Natural killer cell (primary cell): ENCODE results near the gene RAG1. TPM values are rescaled to one million over a fixed set of nuclear protein-coding genes. Genes with fewer than 3 reads are reported as not detected.
"Not testable (repeated sequence)": the region's sequence is repeated elsewhere in the genome, so short reads cannot be mapped to it uniquely, and the experiment has no call there.

Experiments used
- ATAC-seq, 3 donors: fragments of 150-1000 bp in 2 of 3; fragments of 200-7000 bp in 1 of 3; cut with Tn5 transposase; 1 replicate in 1 of 3; 2 replicates in 2 of 3; pipeline ENCODE4 v1.10.0; 2021; ENCODE audit warnings: mild to moderate bottlenecking in 2 of 3, moderate library complexity in 2 of 3
- DNase-seq, 2 donors: peaks; one replicate each; pipeline versions ENCODE4 v3.0.0 to v3.0.0-alpha.2; 2013 to 2021; ENCODE audit warnings: mixed read lengths in 1 of 2
- H3K27ac ChIP-seq: one replicate; pipeline ENCODE4 v1.5.1; 2013; ENCODE audit warnings: mild to moderate bottlenecking, low read length
- H3K27me3 ChIP-seq: one replicate; pipeline ENCODE4 v1.6.1; 2013; ENCODE audit warnings: low read length; ENCODE audit not compliant: control insufficient read depth, insufficient read depth
- H3K36me3 ChIP-seq: one replicate; pipeline ENCODE4 v1.6.1; 2013; ENCODE audit warnings: low read length; ENCODE audit not compliant: control insufficient read depth, insufficient read depth
- H3K4me1 ChIP-seq: one replicate; pipeline ENCODE4 v1.6.1; 2013; ENCODE audit warnings: low read length; ENCODE audit not compliant: control insufficient read depth, insufficient read depth
- H3K4me3 ChIP-seq: one replicate; pipeline ENCODE4 v1.5.1; 2013; ENCODE audit warnings: low read length
- H3K9me3 ChIP-seq: one replicate; pipeline ENCODE4 v1.6.1; 2013; ENCODE audit warnings: low read length; ENCODE audit not compliant: control insufficient read depth, insufficient read depth
- H3K27ac Mint-ChIP-seq, 2 donors: one replicate each; pipeline ENCODE4 v1.8.0; 2022; ENCODE audit warnings: mild to moderate bottlenecking in 2 of 2, mixed read lengths in 2 of 2, moderate library complexity in 1 of 2
- H3K27me3 Mint-ChIP-seq, 2 donors: one replicate each; pipeline ENCODE4 v1.8.0; 2022; ENCODE audit warnings: low read depth in 2 of 2, mixed read lengths in 2 of 2
- H3K36me3 Mint-ChIP-seq: one replicate; pipeline ENCODE4 v1.8.0; 2022; ENCODE audit warnings: mixed read lengths
- H3K4me1 Mint-ChIP-seq, 2 donors: one replicate each; pipeline ENCODE4 v1.8.0; 2022; ENCODE audit warnings: mixed read lengths in 2 of 2
- H3K4me3 Mint-ChIP-seq: one replicate; pipeline ENCODE4 v1.8.0; 2022; ENCODE audit warnings: mild to moderate bottlenecking, moderate library complexity, mixed read lengths
- H3K9me3 Mint-ChIP-seq, 2 donors: one replicate each; pipeline ENCODE4 v1.8.0; 2022; ENCODE audit warnings: mixed read lengths in 2 of 2
- WGBS: methylation state at CpG from one replicate; pipeline ENCODE4 v1.1.7; 2013; ENCODE audit warnings: missing lambda C conversion rate; ENCODE audit not compliant: insufficient coverage; 5-methylcytosine and 5-hydroxymethylcytosine counted together
- intact Hi-C: fragments of 100-400 bp; cut with micrococcal nuclease; formaldehyde crosslinking; loops from one replicate; pipeline ENCODE4 v1.14.2; 2022
- total RNA-seq, 4 donors: library from RNA; stranded (reverse); fragments of 120-200 nt in 1 of 4; gene quantifications; one replicate each; pipeline versions ENCODE4 v1.2.3 to v1.2.4, GENCODE V29; 2013 to 2022
- TF ChIP-seq, protein P1 (sequence below): fragments of 200-600 bp; IDR thresholded peaks from one replicate; pipeline ENCODE4 v1.8.0; 2022; ENCODE audit warnings: antibody characterized with exemption

RAG1 gene
- total RNA-seq, 3 donors from 2014 or later (not counting 1 experiment from before 2014, with no cell fraction given): 0.96 to 2.1 (median 1.4) TPM

GRCh38 chr11:36534276-36534840 is 33.4 kb upstream of the RAG1 start:
- H3K4me1 ChIP-seq: no peaks in the 10 kb centered on the region
- H3K9me3 Mint-ChIP-seq: no peaks in the 10 kb centered on the region
- no peak for ATAC-seq
- no peaks in the 10 kb centered on the region for H3K27me3 Mint-ChIP-seq
- H3K27ac Mint-ChIP-seq: no peak overlapping the region
- 88% methylated on average over 2 of the region's 3 CpGs for WGBS
- no peak for DNase-seq
- no peaks in the 10 kb centered on the region for H3K36me3 ChIP-seq
- no peak overlapping the region for H3K4me3 Mint-ChIP-seq
- intact Hi-C loops: no loop called here
- no peak overlapping the region for H3K4me3 ChIP-seq
- peaks cover 3% of the 10 kb centered on the region for H3K27me3 ChIP-seq
- no peaks in the 10 kb centered on the region for H3K36me3 Mint-ChIP-seq
- H3K9me3 ChIP-seq: no peaks in the 10 kb centered on the region
- H3K4me1 Mint-ChIP-seq: no peaks in the 10 kb centered on the region
- H3K27ac ChIP-seq: no peak overlapping the region
- TF ChIP-seq, protein P1, sequence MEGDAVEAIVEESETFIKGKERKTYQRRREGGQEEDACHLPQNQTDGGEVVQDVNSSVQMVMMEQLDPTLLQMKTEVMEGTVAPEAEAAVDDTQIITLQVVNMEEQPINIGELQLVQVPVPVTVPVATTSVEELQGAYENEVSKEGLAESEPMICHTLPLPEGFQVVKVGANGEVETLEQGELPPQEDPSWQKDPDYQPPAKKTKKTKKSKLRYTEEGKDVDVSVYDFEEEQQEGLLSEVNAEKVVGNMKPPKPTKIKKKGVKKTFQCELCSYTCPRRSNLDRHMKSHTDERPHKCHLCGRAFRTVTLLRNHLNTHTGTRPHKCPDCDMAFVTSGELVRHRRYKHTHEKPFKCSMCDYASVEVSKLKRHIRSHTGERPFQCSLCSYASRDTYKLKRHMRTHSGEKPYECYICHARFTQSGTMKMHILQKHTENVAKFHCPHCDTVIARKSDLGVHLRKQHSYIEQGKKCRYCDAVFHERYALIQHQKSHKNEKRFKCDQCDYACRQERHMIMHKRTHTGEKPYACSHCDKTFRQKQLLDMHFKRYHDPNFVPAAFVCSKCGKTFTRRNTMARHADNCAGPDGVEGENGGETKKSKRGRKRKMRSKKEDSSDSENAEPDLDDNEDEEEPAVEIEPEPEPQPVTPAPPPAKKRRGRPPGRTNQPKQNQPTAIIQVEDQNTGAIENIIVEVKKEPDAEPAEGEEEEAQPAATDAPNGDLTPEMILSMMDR: no peak

DNA sequence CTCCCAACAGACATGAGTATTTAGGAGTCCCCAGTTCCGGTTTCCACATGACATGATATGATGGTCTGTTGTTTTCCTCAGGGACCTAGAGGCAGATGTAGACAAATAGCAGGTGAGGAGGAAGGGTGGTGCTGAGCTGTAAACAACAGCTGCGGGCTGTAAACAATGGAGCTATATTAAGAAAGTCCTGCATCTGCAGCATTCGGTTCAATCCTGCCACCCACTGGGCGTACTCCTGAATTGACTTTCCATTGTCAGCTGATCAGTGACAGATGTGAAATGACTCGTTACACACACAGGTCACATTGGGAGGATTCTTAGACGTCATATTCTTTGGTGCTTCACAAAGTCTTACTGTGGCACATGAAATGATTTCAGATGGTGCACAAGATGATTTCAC is 26.8 kb upstream of the RAG1 start:
- H3K36me3 ChIP-seq: no peaks in the 10 kb centered on the region
- H3K27ac ChIP-seq: no peak overlapping the region
- Mint-ChIP-seq H3K27me3 (peaks cover 0 to 2% of the 10 kb centered on the region in 2 donors), H3K27ac (no peak overlapping the region), H3K36me3 (no peaks in the 10 kb centered on the region), H3K4me3 (no peak overlapping the region), H3K9me3 (no peaks in the 10 kb centered on the region), H3K4me1 (peaks cover 6 to 7% of the 10 kb centered on the region in 2 donors)
- H3K27me3 ChIP-seq: no peaks in the 10 kb centered on the region
- WGBS: 10% methylated on average over 6 of the region's 6 CpGs
- ATAC-seq: peak; percentile 75 to 97 (median 83)
- H3K4me3 ChIP-seq: no peak overlapping the region
- intact Hi-C loops: no loop called here
- H3K9me3 ChIP-seq: no peaks in the 10 kb centered on the region
- DNase-seq: peak in 1 of 2 donors; percentile 46
- H3K4me1 ChIP-seq: no peaks in the 10 kb centered on the region
- TF ChIP-seq, protein P1: peak; percentile 20

GRCh38 chr11:36550385-36551115 is 17.3 kb upstream of the RAG1 start:
- ATAC-seq (peak in 2 of 3 donors; percentile 38 to 57), DNase-seq (no peak)
- Mint-ChIP-seq H3K4me3 (peak overlapping the region; percentile 70), H3K27me3 (peaks cover 0 to 3% of the 10 kb centered on the region in 2 donors), H3K4me1 (peaks cover 27 to 28% of the 10 kb centered on the region in 2 donors), H3K27ac (peak overlapping the region; percentile 61 to 87), H3K36me3 (no peaks in the 10 kb centered on the region), H3K9me3 (peaks cover 0 to 2% of the 10 kb centered on the region in 2 donors)
- H3K36me3 ChIP-seq: no peaks in the 10 kb centered on the region
- H3K27me3 ChIP-seq: no peaks in the 10 kb centered on the region
- H3K27ac ChIP-seq: peak overlapping the region; percentile 61
- H3K4me1 ChIP-seq: peaks cover 4% of the 10 kb centered on the region
- intact Hi-C loops: no loop called here
- H3K9me3 ChIP-seq: no peaks in the 10 kb centered on the region
- 54% methylated on average over 1 of the region's 1 CpG for WGBS
- TF ChIP-seq, protein P1: no peak
- no peak overlapping the region for H3K4me3 ChIP-seq

- ATAC-seq, H3K27me3 ChIP-seq, H3K27ac ChIP-seq, H3K9me3 ChIP-seq, H3K27me3 Mint-ChIP-seq, H3K4me3 ChIP-seq, H3K4me1 ChIP-seq, H3K36me3 Mint-ChIP-seq, intact Hi-C loops, H3K36me3 ChIP-seq, H3K9me3 Mint-ChIP-seq, DNase-seq: not testable (repeated sequence)
- Mint-ChIP-seq H3K4me1 (peaks cover 36 to 38% of the 10 kb centered on the region in 2 donors), H3K4me3 (peak overlapping the region; percentile 66), H3K27ac (peak overlapping the region; percentile 84 to 86)
- 97% methylated on average over 15 of the region's 17 CpGs for WGBS
Observed at GRCh38 chr11:36557390-36557789, 10.4 kb upstream of the RAG1 start.
